ENCODE data around the gene ELAVL1. TPM values are rescaled to one million over a fixed set of nuclear protein-coding genes. Genes with fewer than 3 reads are reported as not detected.

ELAVL1 gene
- total and polyA plus RNA-seq, 9 of the 15 experiments (the other 6 are each of a cell fraction or from before 2014, with no cell fraction given) = 4.3 to 172 (median 69.2) TPM

GRCh38 chr19:7975037-7975436 lies 30.4 kb downstream of the ELAVL1 start:
- Histone ChIP-seq H3K9ac (ENCODE audit: insufficient read depth in 1 of 2, low read depth in 2 of 2, low read length in 2 of 2) (no peak overlapping the region), H3K4me1 (replicated peaks in 1 of 2; ENCODE audit: control insufficient read depth in 2 of 2, insufficient read depth in 2 of 2, low read length in 2 of 2) (peaks cover 0 to 11% of the 10 kb centered on the region in 2 experiments; a peak in 2 of 5 replicates), H3K27ac (ENCODE audit: extremely low read depth, low read depth, low read length) (no peak overlapping the region), H3K4me3 (no peak overlapping the region), H4K20me1 (replicated peaks; ENCODE audit: control insufficient read depth, insufficient read depth, low read length) (peaks cover 8% of the 10 kb centered on the region), H2AFZ (ENCODE audit: low read depth, low read length) (no peak overlapping the region), H3K4me2 (ENCODE audit: insufficient read depth, low read length) (no peak overlapping the region), H3K36me3 (ENCODE audit: control insufficient read depth, insufficient read depth, low read length) (peaks cover 87% of the 10 kb centered on the region; the same call in 2 of the 3 replicates), H3K9me3 (replicated peaks; ENCODE audit: control insufficient read depth, insufficient read depth, low read depth, low read length) (no peaks in the 10 kb centered on the region), H3K79me2 (ENCODE audit: control insufficient read depth, insufficient read depth, low read length) (peaks cover 11% of the 10 kb centered on the region; the same call in 2 of the 3 replicates), H3K27me3 (ENCODE audit: control insufficient read depth in 2 of 2, insufficient read depth in 2 of 2, low read length in 2 of 2) (no peaks in the 10 kb centered on the region), H3K9me1 (ENCODE audit: control insufficient read depth, insufficient read depth, low read length) (peaks cover 3% of the 10 kb centered on the region)
- TF ChIP-seq POLR2G (IDR thresholded peaks at IDR 0.05; ENCODE audit: low read depth, low read length) (peak; percentile 36), ZNF436 (CRISPR knock-in tag; IDR thresholded peaks at IDR 0.05) (no peak)
- CTCF ChIA-PET (ENCODE audit: low intra/inter-chr PET ratio) = no interaction called here
- no peak for FAIRE-seq
- POLR2A ChIA-PET = interaction anchor here (0.7 kb wide), 1 partner anchor 31 kb away, joined by 3 read pairs; the partner anchor contains the start of gene TIMM44
- DNase-seq (ENCODE audit: extremely low read depth in 1 of 4, low spot score in 3 of 4) = no peak
- 87% methylated on average over 4 of the region's 7 CpGs for WGBS (ENCODE audit: insufficient coverage, low coverage, missing lambda C conversion rate)
- no TSS peak for BruUV-seq (replicated peaks)
- no peak for ATAC-seq
- intact Hi-C loops (cut with micrococcal nuclease) (no loop called here), in situ Hi-C loops (cut with MboI) (no loop called here)

- ATAC-seq = no peak
- H3K9me1 ChIP-seq (ENCODE audit: control insufficient read depth, insufficient read depth, low read length) = peaks cover 3% of the 10 kb centered on the region
- H2AFZ ChIP-seq (ENCODE audit: low read depth, low read length) = no peak overlapping the region
- 95% methylated on average over 12 of the region's 12 CpGs for WGBS (ENCODE audit: insufficient coverage, low coverage, missing lambda C conversion rate)
- intact Hi-C loops (cut with micrococcal nuclease) = no loop called here
- no peaks in the 10 kb centered on the region for H3K9me3 ChIP-seq (replicated peaks; ENCODE audit: control insufficient read depth, insufficient read depth, low read depth, low read length)
- CTCF ChIA-PET (ENCODE audit: low intra/inter-chr PET ratio) = no interaction called here
- no peak overlapping the region for H3K27ac ChIP-seq (ENCODE audit: extremely low read depth, low read depth, low read length)
- POLR2A ChIA-PET = no interaction called here
- no peak for FAIRE-seq
- BruUV-seq (replicated peaks) = no TSS peak
- no peaks in the 10 kb centered on the region for H3K27me3 ChIP-seq (ENCODE audit: control insufficient read depth in 2 of 2, insufficient read depth in 2 of 2, low read length in 2 of 2)
- peaks cover 0 to 7% of the 10 kb centered on the region in 2 experiments; a peak in 1 of 5 replicates for H3K4me1 ChIP-seq (replicated peaks in 1 of 2; ENCODE audit: control insufficient read depth in 2 of 2, insufficient read depth in 2 of 2, low read length in 2 of 2)
- H3K79me2 ChIP-seq (ENCODE audit: control insufficient read depth, insufficient read depth, low read length) = peaks cover 11% of the 10 kb centered on the region; the same call in 2 of the 3 replicates
- in situ Hi-C loops (cut with MboI) = no loop called here
- peaks cover 84% of the 10 kb centered on the region; the same call in 2 of the 3 replicates for H3K36me3 ChIP-seq (ENCODE audit: control insufficient read depth, insufficient read depth, low read length)
- H3K4me3 ChIP-seq = no peak overlapping the region
- peaks cover 8% of the 10 kb centered on the region for H4K20me1 ChIP-seq (replicated peaks; ENCODE audit: control insufficient read depth, insufficient read depth, low read length)
- peak overlapping the region in 1 of 2 experiments; percentile 13; a peak in 1 of 4 replicates for H3K9ac ChIP-seq (ENCODE audit: insufficient read depth in 1 of 2, low read depth in 2 of 2, low read length in 2 of 2)
- DNase-seq (ENCODE audit: extremely low read depth in 1 of 4, low spot score in 3 of 4) = no peak
- H3K4me2 ChIP-seq (ENCODE audit: insufficient read depth, low read length) = no peak overlapping the region
- TF ChIP-seq ZNF282 (CRISPR knock-in tag; IDR thresholded peaks at IDR 0.05) (no peak), ZNF165 (CRISPR knock-in tag; IDR thresholded peaks at IDR 0.05; ENCODE audit: borderline replicate concordance) (no peak), LEF1 (IDR thresholded peaks at IDR 0.05) (no peak), CREBBP (IDR thresholded peaks at IDR 0.05; ENCODE audit: low read depth, low read length) (no peak), SFPQ (IDR thresholded peaks at IDR 0.05; ENCODE audit: low read depth, low read length) (no peak), STAT5A (IDR thresholded peaks at IDR 0.05; ENCODE audit: borderline replicate concordance, low read length) (no peak), ZFPM2 (CRISPR knock-in tag; IDR thresholded peaks at IDR 0.05) (no peak), ARID4B (CRISPR knock-in tag; IDR thresholded peaks at IDR 0.05) (no peak)
Observed at GRCh38 chr19:7973883-7974282, 31.6 kb downstream of the ELAVL1 start.
